Gastroesophageal sphincter (tissue), 3 donors: ENCODE data around the gene TEDC1.

Experiments used
- EP300 ChIP-seq: sonication (generic); formaldehyde crosslinking; IDR thresholded peaks from one replicate; pipeline ENCODE4 v1.6.1; 2017; ENCODE audit warnings: antibody characterized with exemption, mild to moderate bottlenecking
- POLR2A ChIP-seq, 2 donors: fragments of 450-650 bp; IDR thresholded peaks; one replicate each; pipeline ENCODE4 v1.6.1; 2017; ENCODE audit warnings: antibody characterized with exemption in 2 of 2, mild to moderate bottlenecking in 2 of 2, moderate library complexity in 1 of 2
- POLR2AphosphoS5 ChIP-seq: sonication (generic); formaldehyde crosslinking; IDR thresholded peaks from one replicate; pipeline ENCODE4 v1.6.1; 2017; ENCODE audit warnings: antibody characterized with exemption
- TF ChIP-seq, protein P1 (sequence below), 4 experiments: fragments of 200-600 bp in 2 of 4; fragments of 450-650 bp in 2 of 4; sonication (generic) in 1 of 4; IDR thresholded peaks; one replicate each; pipeline ENCODE4 v1.5.1; 2017 to 2019; ENCODE audit warnings: antibody characterized with exemption in 4 of 4, mild to moderate bottlenecking in 2 of 4, moderate library complexity in 2 of 4

DNA sequence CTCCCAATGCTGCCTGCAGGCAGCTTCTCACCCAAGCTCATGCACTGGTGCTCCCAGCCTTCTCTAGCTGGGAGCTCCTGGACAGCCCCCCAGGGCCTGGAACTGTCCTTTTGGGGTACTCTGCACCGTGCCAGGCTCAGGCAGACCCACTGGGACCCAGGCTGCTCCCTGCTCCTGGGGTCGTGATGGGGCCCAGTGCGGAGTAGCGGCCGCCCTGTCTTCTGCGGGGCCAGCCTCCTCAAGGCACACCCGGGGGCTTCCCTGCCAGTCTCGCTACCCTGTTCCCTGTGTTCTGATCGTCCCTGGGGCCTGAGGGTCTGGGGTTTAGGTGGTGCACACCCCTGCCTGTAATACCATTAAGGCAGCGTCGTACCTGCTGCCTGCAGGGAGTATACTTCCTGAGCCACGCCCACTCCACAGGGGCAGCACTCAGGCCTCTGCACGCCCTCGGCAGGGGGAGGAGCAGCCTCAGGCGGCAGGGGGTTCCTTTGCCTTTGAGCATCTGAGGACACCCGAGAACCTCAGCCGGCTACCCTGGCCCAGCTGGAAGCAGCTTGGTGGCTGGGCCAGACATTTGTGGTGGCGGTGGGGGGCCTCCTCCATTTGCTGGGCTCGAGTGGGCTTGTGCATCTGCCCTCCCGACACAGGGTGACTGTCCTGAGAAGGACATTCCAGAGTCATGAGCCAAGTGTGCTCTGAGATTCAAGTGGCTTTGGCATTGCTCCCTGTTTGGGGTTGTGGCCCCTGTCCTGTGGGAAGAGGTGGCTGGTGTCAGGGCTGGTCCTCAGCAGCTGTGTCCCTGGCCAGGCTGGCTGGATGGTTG is 25.6 kb upstream of the TEDC1 start:
- no peak for TF ChIP-seq POLR2AphosphoS5
- TF ChIP-seq, protein P1, sequence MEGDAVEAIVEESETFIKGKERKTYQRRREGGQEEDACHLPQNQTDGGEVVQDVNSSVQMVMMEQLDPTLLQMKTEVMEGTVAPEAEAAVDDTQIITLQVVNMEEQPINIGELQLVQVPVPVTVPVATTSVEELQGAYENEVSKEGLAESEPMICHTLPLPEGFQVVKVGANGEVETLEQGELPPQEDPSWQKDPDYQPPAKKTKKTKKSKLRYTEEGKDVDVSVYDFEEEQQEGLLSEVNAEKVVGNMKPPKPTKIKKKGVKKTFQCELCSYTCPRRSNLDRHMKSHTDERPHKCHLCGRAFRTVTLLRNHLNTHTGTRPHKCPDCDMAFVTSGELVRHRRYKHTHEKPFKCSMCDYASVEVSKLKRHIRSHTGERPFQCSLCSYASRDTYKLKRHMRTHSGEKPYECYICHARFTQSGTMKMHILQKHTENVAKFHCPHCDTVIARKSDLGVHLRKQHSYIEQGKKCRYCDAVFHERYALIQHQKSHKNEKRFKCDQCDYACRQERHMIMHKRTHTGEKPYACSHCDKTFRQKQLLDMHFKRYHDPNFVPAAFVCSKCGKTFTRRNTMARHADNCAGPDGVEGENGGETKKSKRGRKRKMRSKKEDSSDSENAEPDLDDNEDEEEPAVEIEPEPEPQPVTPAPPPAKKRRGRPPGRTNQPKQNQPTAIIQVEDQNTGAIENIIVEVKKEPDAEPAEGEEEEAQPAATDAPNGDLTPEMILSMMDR (IDR thresholded peaks at IDR 0.05) = no peak
- TF ChIP-seq POLR2A (IDR thresholded peaks at IDR 0.05) = no peak
- TF ChIP-seq EP300 = no peak
